ENCODE measurements around the gene RNF180. TPM values are rescaled to one million over a fixed set of nuclear protein-coding genes. Genes with fewer than 3 reads are reported as not detected.

Gene RNF180
- total and polyA plus RNA-seq, 2 of the 8 experiments (the other 6 are each of a cell fraction or from before 2014, with no cell fraction given), result 0.39 to 2.3 TPM

GRCh38 chr5:64184832-64185231 lies 19.2 kb downstream of the RNF180 start (continued):
- TF ChIP-seq CTCF (IDR thresholded peaks at IDR 0.05; ENCODE audit: control extremely low read depth in 1 of 3, insufficient read depth in 1 of 3, low read depth in 1 of 3, low read length in 3 of 3) (no peak), SIN3A (conservative IDR thresholded peaks at IDR 0.05 in 1 of 2, IDR thresholded peaks at IDR 0.05 in 1 of 2; ENCODE audit: low read depth in 1 of 2, low read length in 2 of 2) (no peak), E2F6 (IDR thresholded peaks at IDR 0.05) (no peak), JUN (IDR thresholded peaks at IDR 0.05; ENCODE audit: low read depth, low read length) (no peak), KDM5A (IDR thresholded peaks at IDR 0.05; ENCODE audit: low read length) (no peak), PHF8 (conservative IDR thresholded peaks at IDR 0.05; ENCODE audit: low read depth, low read length) (no peak)
